HG03060 (cell line): ENCODE results near the gene HLX.

ENCODE experiments used
- ATAC-seq: cut with Tn5 transposase; IDR thresholded peaks from one replicate; pipeline ENCODE4 v1.9.1; 2021; ENCODE audit warnings: low read depth, moderate number of reproducible peaks; ENCODE audit not compliant: unreplicated experiment

HLX gene

DNA sequence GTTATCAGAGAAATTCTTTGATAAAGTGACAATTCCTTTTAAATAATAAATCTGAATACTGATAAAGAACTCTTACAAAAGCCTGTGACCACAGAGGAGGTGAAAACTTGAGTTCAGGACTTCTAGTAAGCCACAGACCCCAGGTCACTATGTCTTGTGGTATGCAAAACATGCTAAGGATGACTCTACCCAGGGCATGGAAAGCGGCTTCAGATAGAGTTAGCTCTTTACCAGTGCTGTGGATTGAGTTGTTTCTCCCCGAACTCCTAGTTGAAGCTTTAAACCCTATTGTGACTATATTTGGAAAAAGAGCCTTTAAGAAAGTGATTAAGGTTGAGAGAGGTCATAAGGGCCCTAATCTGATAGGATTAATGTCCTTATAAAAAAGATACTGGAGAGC is 42.3 kb downstream of the HLX start:
- ATAC-seq = no peak

- no peak for ATAC-seq
Observed at GRCh38 chr1:220921971-220922635, 42.9 kb downstream of the HLX start.

- no peak for ATAC-seq
Observed at GRCh38 chr1:220922951-220923350, 43.7 kb downstream of the HLX start.

- ATAC-seq = no peak
Observed at GRCh38 chr1:220924331-220924970, 45.2 kb downstream of the HLX start.

- ATAC-seq = no peak
Observed at GRCh38 chr1:220925707-220926106, 46.5 kb downstream of the HLX start.

DNA sequence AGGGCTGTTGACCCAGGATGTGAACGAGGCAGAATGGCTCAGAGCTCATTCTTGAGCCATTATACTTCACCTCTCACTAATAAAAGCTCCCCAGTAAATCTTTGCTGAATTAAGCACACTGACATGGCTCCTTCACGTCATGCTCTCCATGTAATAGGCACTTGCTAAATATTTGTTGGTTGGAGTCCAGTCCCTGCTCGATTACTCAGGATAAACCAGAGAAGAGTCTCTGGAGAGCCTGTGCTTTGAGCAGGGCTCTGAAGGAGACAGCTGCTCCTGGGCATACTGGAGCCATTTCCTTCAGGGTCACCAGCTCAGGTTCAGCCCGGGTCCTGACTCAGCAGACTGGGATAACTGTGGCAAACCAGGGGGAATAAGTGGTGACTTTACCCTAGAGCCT is 46.9 kb downstream of the HLX start:
- ATAC-seq = no peak

- no peak for ATAC-seq
Observed at GRCh38 chr1:220927442-220927841, 48.2 kb downstream of the HLX start.

GRCh38 chr1:220928320-220928719 is 49.1 kb downstream of the HLX start:
- no peak for ATAC-seq

DNA sequence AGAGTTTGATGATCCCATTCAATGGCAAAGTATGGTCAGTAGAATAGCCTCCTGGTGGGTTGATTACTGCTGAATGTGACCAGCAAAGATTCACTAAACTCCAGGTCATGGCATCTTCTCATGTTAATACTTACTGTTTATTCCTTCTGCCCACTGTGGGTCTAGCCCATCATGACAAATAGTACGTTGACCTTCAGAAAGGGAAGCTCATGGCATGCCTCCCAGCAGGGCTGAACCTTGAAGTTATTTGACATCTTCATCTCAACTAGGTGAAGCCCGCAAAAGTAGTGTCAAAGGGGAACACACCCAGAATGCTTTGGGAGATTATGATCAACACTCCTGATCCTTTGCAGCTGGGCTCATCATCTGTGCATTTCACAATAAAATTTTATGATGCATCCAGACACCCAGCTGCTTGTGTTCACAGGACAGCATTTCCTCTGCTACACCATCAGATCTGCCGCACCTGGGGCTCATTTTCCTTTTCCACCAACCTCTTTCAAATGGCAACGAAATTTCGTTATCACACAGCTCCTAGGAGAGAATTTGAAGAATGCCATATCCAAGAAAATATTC is 49.6 kb downstream of the HLX start:
- no peak for ATAC-seq

DNA sequence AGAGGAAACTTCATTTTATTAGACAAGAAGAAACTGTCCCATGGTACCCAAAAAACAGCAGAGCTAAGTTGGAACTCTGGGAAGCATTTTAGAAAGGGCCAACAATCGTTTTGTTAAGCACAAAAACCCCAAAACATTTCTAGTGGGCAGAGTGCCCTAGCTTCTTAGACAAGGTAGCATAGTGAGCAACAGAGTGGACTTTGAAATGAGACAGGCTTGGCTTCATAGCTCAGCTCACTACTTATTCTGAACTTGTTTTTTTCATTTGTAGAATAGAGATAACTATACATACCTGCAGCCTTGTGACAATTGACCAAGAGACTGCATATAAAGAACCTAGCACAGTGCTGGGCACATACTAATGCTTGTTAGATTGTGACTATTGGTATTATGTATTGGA is 50.1 kb downstream of the HLX start:
- no peak for ATAC-seq
